HUDEP-2 (cell line): Measurements from ENCODE around the gene EXD3.
A peak's percentile ranks its signal among the peaks of the same experiment; 100 is the strongest.

ENCODE experiments used
- DNase-seq, 76 experiments: peaks; one replicate each; lab custom pipeline; 2025; ENCODE audit not compliant: unreplicated experiment in 76 of 76; lab: John Stamatoyannopoulos, UW

Gene EXD3

DNA sequence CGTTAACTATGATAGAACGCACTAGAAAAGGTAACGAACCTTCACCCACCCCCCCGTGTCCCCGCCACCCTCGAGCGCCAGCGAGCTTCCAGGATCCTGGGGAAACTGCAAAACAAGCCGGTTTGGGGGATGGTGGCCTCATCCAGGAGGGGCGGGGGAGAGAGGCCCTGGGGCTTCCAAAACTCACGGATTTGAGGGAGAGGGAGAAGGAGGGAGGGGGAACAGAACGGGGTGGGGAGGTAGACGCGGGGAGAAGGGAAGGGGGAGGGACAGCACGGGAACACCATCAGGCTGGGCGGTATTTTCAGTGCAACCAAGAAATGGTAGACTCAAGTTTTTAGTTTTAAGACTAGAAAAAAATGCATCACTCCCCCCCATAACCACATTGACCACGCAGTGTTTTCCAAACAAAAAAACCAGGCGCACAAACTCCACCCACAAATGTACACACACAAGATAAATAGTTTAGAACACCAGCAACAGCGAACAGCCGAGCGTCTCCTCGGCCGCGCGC lies 122.3 kb downstream of the EXD3 start:
- peak in 2 of 76 experiments; percentile 40 to 64 for DNase-seq

DNA sequence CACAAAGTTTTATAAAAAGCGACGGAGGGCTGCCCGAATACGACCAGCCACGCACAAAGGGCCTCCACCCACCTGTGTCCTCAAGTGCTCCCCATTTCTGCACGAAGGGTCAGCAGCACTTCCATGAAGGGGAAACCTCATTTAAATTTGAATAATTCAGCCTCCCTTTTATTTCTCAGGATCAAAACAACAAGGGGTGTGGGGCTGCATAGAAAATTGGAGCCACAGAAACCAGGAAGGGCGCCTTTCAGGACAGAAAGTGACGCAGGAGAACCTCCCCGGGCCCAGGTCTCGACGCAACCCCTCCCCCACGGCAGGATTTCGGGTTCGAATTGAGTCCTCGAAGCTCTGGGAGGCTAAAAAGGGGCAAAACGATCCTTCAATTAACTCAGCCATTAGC lies 123.0 kb downstream of the EXD3 start:
- DNase-seq: no peak

DNA sequence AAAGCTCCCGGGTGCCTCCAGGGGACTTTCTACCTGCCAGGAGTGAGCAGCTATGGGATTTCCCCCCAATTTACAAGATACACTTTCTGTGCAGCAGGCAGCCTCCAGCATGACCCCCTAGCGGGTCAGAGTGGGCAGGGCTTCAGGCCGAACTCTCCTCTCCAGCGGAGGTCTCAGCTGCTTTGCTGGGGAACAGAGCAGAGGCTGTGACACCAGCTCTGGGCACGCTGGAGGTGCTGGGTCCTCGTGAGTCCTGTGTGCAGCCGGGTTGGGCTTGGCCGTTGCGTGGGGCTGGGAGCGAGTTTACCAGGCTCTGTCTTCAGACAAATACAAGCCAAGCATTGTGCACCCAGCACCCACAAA lies 123.8 kb downstream of the EXD3 start:
- DNase-seq: no peak

DNA sequence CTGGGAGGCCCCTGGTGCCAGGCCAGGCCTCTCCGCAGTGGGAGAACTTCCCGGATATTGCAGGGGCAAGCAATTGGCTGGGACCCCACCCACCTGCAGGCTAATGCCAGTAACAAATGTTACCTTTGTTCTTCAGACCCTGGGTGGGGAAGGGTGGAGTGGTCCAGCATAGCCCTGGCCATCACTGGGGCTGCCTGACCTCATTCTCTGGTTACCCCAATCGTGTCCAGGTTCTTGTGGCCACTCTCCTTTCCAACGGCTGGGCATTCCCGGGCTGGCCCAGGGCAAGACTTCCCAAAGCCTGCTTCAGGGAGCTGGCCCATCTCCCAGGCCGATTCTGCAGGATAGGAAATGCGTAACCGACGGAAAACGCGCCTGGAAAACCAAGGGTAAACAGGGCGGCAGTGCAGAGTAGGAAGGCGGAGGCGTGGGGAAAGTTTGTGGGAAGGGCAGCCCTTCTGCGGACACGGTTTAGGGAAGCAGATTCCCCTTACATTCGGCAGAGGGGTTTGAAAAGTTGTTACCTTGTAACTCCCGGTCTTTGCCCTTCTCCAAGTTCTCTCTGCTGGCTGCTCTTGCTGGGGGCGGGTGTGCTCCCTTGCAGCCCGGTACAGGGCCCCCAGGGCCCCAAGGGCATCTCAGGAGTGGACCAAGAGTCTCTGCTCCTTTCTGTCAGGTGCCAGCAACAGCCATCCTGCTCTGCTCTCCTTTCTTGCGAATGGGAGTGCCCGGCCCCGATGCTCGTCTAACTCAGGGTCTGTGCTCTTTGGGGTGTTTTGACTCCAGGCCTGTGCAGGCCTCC lies 124.4 kb downstream of the EXD3 start:
- DNase-seq: no peak

DNA sequence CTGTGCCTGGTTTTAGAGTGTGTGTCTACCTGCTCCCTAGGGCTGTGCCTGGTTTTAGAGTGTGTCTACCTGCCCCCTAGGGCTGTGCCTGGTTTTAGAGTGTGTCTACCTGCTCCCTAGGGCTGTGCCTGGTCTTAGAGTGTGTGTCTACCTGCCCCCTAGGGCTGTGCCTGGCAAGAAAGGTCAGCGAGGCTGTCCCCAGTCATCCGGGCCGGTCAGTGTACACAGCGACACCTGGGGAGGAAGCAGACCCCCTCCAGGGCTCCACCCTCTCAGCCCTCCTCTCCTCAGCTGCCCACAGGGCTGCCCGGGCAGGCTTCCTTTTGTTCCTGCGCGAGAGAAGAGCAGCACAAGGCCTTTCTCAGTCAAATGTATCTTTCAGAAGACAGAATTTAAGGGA lies 125.0 kb downstream of the EXD3 start:
- no peak for DNase-seq

DNA sequence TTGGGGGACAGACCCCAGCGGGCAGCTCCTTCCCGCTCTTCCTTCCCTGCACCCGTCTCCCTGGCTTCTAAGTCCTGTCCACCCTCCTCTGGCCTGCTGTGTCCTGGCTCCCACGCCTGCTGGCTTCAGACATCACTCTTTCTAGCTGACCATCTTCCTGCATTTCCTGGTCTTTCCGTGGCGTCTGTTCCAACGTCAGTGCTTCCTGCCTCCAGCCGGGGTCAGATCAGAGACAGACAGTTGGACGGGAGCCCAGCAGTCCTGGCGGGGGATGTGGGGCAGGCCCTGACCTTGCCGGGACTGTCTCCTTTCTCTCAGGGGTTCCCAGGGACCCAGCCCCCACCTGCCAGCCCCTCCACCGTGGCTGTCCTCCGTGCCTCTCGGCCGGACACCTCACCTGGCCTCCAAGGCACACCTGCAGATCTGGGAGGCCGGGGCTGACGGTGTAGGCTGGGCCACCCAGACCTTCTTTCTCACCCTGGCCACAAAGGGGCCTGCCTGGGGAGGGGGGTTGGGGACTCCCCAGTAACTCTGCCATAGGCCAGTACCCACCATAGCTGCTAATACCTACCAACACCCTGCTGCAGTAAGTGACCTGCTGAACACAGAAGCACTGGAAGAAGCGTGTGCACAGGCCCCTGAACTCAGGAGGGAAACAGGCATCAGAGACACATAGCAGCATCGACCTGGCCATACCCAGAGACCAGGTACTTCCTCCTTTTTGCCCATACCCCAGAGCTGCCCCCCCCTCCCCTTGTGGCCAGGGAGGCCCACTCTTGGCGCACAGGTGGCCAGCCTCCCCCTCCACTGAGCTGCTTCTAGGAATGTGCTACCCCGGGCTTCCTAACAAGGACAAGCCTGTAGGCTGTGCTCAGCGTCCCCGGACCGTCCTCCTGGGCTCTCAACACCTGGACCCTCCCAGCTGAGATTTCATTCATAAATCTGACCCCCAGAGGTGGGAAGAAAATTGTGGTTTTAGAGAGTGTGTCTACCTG lies 126.0 kb downstream of the EXD3 start:
- peak in 1 of 76 experiments; percentile 11 for DNase-seq

DNA sequence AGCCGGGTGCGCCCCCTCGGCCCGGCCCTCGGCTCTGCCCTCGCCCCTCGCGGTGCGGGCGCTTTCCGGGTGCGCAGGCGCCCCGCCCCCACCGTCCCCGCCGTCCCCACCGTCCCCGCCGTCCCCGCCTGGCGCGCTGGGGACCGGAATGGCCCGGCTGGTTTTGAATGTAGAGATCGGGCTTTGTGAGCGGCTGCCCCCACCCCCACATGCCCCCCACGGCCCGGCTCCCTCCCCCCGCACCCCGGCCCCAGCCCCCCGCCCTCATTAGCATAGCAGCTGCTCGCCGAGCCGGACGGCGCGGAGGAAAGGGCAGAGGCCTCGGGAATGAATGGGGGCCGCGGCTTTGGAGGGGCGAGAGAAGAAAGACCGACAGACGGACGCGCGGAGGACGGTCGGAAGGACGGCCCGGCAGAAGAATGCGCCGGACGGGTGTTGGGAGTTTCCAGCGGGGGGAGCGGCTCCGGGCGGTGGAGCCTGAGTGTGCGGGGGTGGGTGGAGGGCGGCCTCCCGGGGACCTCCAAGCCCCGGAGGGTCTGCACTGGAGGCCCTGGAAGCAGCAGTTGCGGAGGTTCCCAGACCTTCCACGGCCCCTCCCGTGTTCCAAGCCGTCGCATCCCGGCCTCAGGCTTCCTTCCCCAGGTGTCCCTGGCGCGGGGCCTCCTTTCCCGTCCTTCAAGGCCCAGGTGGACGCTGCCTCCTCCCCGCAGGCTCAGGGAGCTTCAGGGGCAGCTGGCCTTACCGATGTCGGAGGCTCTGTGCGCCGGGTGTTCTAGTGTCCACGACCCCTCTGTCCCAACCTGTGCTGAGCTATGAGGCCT lies 126.9 kb downstream of the EXD3 start:
- DNase-seq: no peak

DNA sequence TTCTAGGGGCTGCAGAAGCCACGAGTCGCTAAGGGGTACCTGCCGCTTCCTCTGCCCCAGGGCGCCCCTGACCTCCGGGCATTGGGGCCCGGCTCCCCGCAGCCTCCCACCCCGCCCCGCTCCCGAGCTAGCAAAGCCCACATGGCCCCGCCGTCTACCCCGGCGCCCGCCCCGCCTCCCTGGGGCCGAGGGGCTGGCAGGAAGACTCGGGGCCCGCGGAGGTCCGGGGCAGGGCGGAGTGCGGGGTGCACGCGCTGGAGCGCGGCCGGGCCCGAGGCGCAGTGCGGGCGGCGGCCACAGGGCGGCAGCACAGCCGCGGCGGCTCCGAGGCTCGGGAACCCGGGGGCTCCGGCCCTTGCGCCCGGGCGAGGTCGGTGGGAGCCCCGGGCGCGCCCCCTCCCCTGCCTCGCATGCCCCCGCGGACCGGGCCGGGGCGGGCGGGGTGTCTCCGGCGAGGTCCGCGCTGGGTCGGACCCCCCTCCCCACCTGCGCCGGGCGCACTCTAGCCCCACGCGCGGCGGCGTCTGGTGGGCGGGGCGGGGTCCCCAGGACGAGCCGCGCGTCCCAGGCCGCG lies 127.6 kb downstream of the EXD3 start:
- peak in 18 of 76 experiments; percentile 6 to 51 (median 25) for DNase-seq

DNA sequence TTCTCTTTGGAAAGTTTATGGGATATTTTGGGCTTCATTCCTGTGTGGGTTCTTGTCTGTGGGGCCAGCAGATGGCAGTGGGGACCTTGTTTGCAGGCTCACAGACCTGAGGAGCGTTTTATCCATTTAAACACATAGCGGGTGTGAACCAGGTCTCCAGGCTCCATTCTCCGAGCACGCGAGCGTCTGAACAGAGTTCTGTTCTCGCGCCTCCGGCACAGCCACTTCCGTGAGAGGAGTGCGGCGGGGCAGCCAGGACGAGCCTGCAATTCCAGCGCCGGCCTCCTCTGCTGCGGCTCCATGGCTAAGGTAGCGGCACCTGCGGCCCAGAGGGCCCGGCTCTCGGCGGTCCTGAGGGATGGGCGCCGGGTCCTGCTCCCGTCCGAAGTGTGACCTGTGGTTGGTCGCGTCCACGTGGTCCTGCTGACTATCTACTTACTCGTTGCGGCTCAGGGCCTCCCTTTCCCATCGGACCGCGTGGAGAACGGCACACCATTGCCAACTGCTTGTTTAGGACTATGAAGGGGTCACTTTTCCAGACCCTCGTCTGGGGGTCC lies 128.2 kb downstream of the EXD3 start:
- peak in 3 of 76 experiments; percentile 18 to 34 (median 20) for DNase-seq

DNA sequence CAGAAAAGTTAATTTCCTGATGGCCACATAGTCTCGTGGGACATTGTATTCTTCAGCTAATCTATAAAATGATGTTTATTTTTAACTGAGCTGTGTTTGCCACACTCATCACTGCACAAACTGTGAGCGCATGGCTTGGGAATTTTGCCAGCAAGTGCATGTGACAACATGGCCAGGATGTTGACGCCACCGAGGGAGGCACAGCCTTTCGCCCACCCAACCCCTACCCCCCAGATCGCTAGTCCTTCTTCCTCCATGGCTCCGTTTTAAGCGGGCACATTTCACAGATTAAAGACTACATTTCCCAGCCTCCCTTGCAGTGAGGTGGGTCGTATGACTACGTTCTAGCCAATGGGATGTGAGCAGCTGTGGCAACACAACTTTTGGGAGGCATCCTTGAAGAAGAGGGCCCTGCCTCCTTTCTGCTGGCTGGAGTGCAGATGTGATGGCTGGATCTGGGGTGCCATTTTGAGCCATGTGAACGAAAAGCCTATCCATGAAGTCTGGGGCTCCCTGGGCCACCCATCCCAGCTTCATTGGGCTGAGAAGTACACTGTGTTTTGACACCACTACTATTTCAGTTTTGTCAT lies 128.8 kb downstream of the EXD3 start:
- peak in 17 of 76 experiments; percentile 5 to 40 (median 30) for DNase-seq

DNA sequence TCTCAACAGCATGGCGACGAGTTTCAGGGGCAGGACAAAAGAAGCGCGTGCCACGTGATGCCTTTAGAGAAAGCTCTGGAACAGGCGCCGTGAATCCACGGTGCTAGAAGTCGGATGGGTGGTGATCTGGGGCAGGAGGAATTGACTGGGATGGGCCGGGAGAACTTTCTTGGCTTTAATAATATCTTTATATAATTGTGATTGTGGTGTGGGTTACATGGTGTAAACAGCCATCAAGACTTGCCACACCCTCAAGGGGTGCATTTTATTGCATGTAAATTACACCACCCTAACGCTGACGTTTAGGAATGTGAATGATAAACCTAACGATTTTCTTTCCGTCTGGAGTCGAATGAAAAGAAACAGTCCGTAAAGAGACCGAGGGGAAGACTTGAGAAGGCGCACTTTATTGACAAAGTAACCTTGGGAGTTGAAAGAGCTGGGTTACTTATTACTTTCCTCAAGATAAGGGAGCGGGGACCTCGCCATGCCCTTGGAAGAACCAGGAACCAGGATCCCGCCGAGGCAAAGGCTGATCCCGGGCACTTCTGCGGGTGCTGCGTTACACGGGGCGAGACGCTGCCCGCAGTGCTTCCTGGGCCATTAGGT lies 129.4 kb downstream of the EXD3 start:
- no peak for DNase-seq

DNA sequence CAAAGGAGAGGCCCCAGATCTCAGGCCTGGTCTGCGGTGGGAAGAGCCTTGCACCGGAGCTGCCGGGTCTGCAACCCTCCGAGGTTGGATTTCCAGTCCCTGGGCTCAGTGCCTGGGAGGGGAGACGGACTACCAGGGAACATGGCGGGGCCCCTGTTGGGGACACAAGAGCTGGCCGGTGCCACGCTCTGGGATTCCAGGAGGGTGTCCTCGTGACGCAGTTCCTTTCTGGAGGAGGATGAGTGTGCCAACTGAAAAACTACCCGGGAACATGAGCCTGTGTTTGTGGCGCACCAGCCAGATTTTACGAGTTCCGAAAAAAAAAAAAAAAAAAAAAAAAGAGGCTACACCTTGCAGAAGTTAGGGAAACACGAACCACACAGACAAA lies 129.9 kb downstream of the EXD3 start:
- no peak for DNase-seq

DNA sequence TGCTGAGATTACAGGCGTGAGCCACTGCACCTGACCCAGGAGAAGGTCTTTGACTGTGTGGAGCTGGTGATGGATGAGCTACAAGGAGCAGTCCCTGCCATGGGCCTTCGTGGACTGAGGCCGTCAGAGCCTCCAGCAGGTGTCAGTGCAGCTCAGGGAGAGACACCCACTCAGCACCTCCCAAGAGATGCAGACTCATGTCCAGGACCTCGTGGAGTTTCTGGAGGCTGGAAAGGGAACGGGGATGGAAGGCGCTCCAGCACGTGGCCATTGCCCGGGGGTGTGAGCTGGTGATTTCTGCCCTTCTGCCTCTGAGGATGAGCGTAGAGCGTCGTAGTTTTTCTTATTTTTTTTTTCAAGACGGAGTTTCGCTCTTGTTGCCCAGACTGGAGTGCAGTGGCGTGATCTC lies 136.0 kb downstream of the EXD3 start:
- DNase-seq: peak in 43 of 76 experiments; percentile 6 to 61 (median 36)

DNA sequence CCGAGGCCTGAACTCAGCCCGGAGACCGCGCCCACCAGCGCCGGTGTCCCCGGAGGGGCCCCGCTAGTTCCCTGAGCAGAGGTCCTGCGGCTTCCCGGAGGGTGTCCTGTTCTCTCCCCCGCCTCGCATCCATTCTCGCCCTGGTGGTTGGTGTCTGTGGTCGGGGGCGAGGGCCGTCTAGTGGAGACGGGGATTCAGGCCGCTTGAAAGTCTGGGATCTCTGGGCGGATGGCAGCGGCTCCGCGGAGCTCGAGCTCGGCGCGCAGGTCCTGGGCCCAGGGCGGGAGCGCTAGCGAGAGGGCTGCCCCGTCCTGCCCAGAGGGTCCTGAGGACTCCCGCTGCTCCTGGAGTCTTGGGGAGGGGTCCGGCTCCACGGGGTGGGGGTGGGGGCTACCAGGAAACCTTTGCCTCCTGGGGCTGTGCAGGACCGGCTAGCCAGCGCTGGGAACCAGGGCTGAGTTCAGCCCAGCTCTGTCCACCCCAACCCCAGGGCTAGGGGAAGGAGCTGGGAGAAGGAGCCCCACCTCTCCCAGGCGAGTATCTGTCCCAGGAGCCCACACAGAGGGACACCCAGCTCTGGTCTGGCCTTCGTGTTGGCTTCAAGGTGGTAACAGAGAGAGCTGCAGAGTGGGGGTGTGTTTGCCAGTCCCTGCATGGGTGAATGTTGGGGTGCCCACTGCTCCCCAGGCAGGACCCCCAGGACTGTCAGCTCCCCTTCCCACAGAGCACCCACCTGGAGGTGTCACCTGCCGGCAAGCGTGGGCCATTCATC lies 141.4 kb downstream of the EXD3 start:
- no peak for DNase-seq

DNA sequence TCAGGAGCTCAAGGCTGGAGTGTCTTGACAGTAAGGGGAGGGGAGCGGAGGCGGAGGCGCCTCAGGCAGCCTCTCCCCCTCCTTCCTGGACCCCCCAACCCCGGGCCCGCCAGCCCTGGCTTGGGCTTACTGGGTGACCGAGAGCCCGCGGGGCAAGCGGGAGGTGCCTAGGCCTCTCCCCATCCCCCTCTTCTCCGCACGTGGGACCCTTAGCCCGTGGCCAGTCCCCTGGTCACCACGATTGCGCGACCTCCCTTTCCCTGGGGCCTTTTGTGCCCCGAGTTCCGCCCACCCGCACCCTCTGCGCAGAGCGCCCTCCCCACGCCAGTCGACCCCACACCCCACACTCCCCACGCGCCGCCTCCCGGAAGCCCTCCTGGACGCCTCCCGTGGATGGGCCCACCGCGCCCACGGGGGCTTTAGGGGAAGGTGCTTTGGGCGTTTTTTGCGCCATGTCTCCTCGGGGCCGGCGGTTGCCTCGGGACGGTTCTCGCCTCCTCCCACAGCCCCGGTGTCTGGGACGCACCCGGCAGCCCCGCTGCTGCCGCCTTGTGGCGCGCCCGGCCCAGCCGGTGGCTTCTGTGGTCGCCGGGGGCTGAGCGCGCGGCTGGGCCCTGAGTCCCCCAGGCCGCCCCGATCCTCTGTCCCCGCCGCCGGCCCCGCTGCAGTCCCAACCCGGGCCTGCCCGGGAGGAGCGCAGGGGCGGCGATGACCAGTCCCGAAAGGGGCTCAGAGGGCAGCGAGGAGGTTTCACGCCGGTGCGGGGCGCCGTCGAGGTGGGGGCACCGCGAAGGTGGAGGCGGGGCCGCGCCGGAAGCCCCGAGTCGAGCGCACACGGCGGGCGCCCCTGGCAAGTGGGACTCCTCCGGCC lies 142.3 kb downstream of the EXD3 start:
- no peak for DNase-seq

DNA sequence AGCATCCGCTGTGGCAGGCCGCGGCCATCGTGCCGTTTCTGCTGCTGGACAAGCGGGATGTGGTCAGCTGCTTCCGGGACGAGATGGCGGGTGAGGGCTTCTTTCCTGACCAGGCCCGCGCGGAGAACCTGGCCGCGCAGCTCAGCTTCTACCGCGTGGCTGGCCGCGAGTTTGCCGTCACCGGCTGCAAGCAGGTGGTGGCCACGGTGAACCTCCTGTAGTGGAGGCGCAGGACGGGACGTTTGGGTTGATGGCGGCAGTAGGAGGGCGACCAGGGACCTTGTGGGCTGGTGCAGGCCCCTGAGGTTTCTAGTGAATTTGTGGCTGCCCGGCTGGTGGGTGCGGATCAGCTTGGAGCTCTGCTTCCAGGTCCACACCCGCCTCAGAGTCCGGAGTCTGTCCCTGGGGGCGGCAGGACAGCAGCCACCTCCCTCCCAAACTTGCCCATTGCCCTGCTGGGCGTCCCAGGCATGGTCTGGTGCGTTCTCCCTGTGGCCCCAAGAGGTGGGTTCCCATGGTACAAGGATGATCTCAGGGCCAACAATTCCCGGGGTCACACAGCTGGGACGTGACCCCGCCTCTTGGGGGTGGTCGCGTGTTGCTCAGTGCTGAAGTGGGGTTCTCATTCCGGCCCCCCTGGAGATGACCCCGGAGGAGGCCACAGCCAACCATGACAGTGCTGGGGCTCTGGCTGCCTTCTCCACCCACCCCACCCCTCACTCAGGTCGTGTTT lies 143.1 kb downstream of the EXD3 start:
- no peak for DNase-seq
